Endothelial cell of umbilical vein (primary cell): Measurements from ENCODE around the gene PDPN. TPM values are rescaled to one million over a fixed set of nuclear protein-coding genes. Genes with fewer than 3 reads are reported as not detected.

Experiments
- BruUV-seq: library from RNA; stranded (reverse); fragments of 400-500 nt; replicated peaks from 2 replicates; lab custom pipeline; 2021; lab: Mats Ljungman, UMichigan
- CTCF ChIA-PET: fragments of 300-600, 350-600 bp; sonication (Branson Sonifier 250); formaldehyde crosslinking; loops from one replicate; lab custom pipeline; 2021; ENCODE audit warnings: antibody characterized with exemption, inconsistent platforms; lab: Charles Lee
- POLR2A ChIA-PET: fragments of 300-600, 350-600 bp; sonication (Branson Sonifier 250); formaldehyde crosslinking; loops from one replicate; lab custom pipeline; 2021; ENCODE audit warnings: antibody characterized with exemption, inconsistent platforms; lab: Charles Lee
- DNase-seq: peaks from one replicate; pipeline ENCODE4 v3.0.0-alpha.2; 2011; ENCODE audit warnings: low read depth, low spot score
- FAIRE-seq: peaks from 2 replicates; lab custom pipeline; 2011; peaks lifted over from hg19 to GRCh38; lab: Jason Lieb, UNC
- H2AFZ ChIP-seq: 2 replicates; pipeline ENCODE4 v1.6.0; 2012; ENCODE audit warnings: low read depth, low read length, control low read depth, inconsistent platforms
- H3K27ac ChIP-seq: 2 replicates; pipeline ENCODE4 v1.5.1; 2011; ENCODE audit warnings: low read depth, mild to moderate bottlenecking, control low read depth, low read length, moderate library complexity; ENCODE audit not compliant: insufficient read depth
- H3K27me3 ChIP-seq, 2 experiments: 2 replicates each; pipeline versions ENCODE4 v1.6.0 to v1.6.1; 2011; ENCODE audit warnings: low read length in 2 of 2, mixed read lengths in 1 of 2; ENCODE audit not compliant: control insufficient read depth in 2 of 2, insufficient read depth in 2 of 2
- H3K36me3 ChIP-seq, 2 experiments: 2 replicates in 1 of 2; 3 replicates in 1 of 2; pipeline ENCODE4 v1.5.1; 2011; ENCODE audit warnings: low read length in 2 of 2, mild to moderate bottlenecking in 1 of 2, moderate library complexity in 1 of 2; ENCODE audit not compliant: control insufficient read depth in 2 of 2, insufficient read depth in 2 of 2; ENCODE audit errors: extremely low read depth in 1 of 2
- H3K4me1 ChIP-seq: 3 replicates; pipeline ENCODE4 v1.5.1; 2011; ENCODE audit warnings: mild to moderate bottlenecking, low read length; ENCODE audit not compliant: control insufficient read depth, insufficient read depth; ENCODE audit errors: extremely low read depth
- H3K4me2 ChIP-seq: 2 replicates; pipeline ENCODE4 v1.6.1; 2011; ENCODE audit warnings: low read length, control low read depth, mixed read lengths; ENCODE audit not compliant: insufficient read depth
- H3K4me3 ChIP-seq, 3 experiments: fragments of 200-600 bp in 1 of 3; sonication (generic), shearing (Covaris generic) in 1 of 3; replicated peaks in 1 of 3; 2 replicates each; pipeline ENCODE4 v1.5.1; 2011 to 2016; ENCODE audit warnings: control low read depth in 3 of 3, low read length in 3 of 3, mild to moderate bottlenecking in 2 of 3, inconsistent platforms in 1 of 3, low read depth in 1 of 3, moderate library complexity in 1 of 3; ENCODE audit not compliant: insufficient read depth in 1 of 3
- H3K79me2 ChIP-seq: 2 replicates; pipeline ENCODE4 v1.6.0; 2012; ENCODE audit warnings: low read length, inconsistent platforms; ENCODE audit not compliant: control insufficient read depth, insufficient read depth
- H3K9ac ChIP-seq: replicated peaks from 2 replicates; pipeline ENCODE3; 2011; ENCODE audit warnings: low read length, control low read depth; ENCODE audit not compliant: insufficient read depth; ENCODE audit errors: extremely low read depth
- H3K9me1 ChIP-seq: replicated peaks from 3 replicates; pipeline ENCODE4 v1.6.0; 2011; ENCODE audit warnings: mild to moderate bottlenecking, low read length; ENCODE audit not compliant: control insufficient read depth, insufficient read depth; ENCODE audit errors: extremely low read depth
- H3K9me3 ChIP-seq: replicated peaks from 2 replicates; pipeline ENCODE4 v1.5.1; 2012; ENCODE audit warnings: low read length, inconsistent platforms; ENCODE audit not compliant: control insufficient read depth, insufficient read depth
- H4K20me1 ChIP-seq: replicated peaks from 2 replicates; pipeline ENCODE3; 2011; ENCODE audit warnings: mild to moderate bottlenecking, low read length; ENCODE audit not compliant: control insufficient read depth, insufficient read depth; ENCODE audit errors: extremely low read depth
- EZH2 ChIP-seq: IDR thresholded peaks from 2 replicates; pipeline ENCODE4 v1.6.1; 2012; ENCODE audit warnings: borderline replicate concordance, low read depth, mild to moderate bottlenecking, moderate library complexity, low read length, inconsistent platforms; ENCODE audit not compliant: severe bottlenecking
- FOS ChIP-seq: IDR thresholded peaks from 2 replicates; pipeline ENCODE4 v1.6.1; 2011; ENCODE audit warnings: mild to moderate bottlenecking, low read length, moderate library complexity, borderline replicate concordance; ENCODE audit not compliant: insufficient read depth
- GATA2 ChIP-seq: IDR thresholded peaks from 2 replicates; pipeline ENCODE4 v1.7.0; 2011; ENCODE audit warnings: low read depth, mild to moderate bottlenecking, moderate library complexity, mixed read lengths, low read length; ENCODE audit not compliant: insufficient read length, insufficient read depth
- JUN ChIP-seq: IDR thresholded peaks from 2 replicates; pipeline ENCODE4 v1.6.1; 2011; ENCODE audit warnings: borderline replicate concordance, low read depth; ENCODE audit not compliant: insufficient read length, insufficient read depth
- MYC ChIP-seq: IDR thresholded peaks from one replicate; pipeline ENCODE4 v1.6.1; 2011; ENCODE audit warnings: mild to moderate bottlenecking, low read depth, low read length
- POLR2A ChIP-seq: IDR thresholded peaks from 2 replicates; pipeline ENCODE4 v1.6.1; 2012; ENCODE audit warnings: low read depth, mild to moderate bottlenecking, control low read depth, low read length
- POLR2AphosphoS5 ChIP-seq: IDR thresholded peaks from 2 replicates; pipeline ENCODE4 v1.6.1; 2012; ENCODE audit warnings: low read depth, mild to moderate bottlenecking, control low read depth, low read length, moderate library complexity; ENCODE audit not compliant: insufficient read depth
- dilution Hi-C: fragments of 300-500 bp; cut with MboI; formaldehyde crosslinking; loops from one replicate; pipeline ENCODE4 v1.15.0; 2019; ENCODE audit warnings: low sequenced_read_pairs; ENCODE audit not compliant: extremely low pct_ligation_motif_present
- intact Hi-C: fragments of 100-400 bp; cut with micrococcal nuclease; formaldehyde crosslinking; loops from one replicate; pipeline ENCODE4 v1.10.0; 2022
- polyA plus RNA-seq, 4 experiments: library from polyadenylated mRNA; depleted of rRNA in 3 of 4; stranded (reverse) in 3 of 4; unstranded in 1 of 4; fragments of >200 nt; gene quantifications; 2 replicates each; pipeline versions ENCODE4 v1.2.1 to v1.2.3, GENCODE V29; 2011 to 2012; ENCODE audit warnings: missing spikeins in 1 of 4
- total RNA-seq: library from RNA; stranded (reverse); gene quantifications from 2 replicates; pipeline ENCODE4 v1.2.3, GENCODE V29; 2021
- TF ChIP-seq, protein P1 (sequence below), 2 donors: IDR thresholded peaks; 1 replicate in 1 of 2; 2 replicates in 1 of 2; pipeline ENCODE4 v1.5.1; 2011; ENCODE audit warnings: low read length in 2 of 2, mild to moderate bottlenecking in 2 of 2, moderate library complexity in 2 of 2, control low read depth in 1 of 2, inconsistent platforms in 1 of 2, low read depth in 1 of 2; ENCODE audit not compliant: insufficient read depth in 1 of 2; ENCODE audit errors: extremely low read depth in 1 of 2
- TF ChIP-seq, protein P2 (sequence below): IDR thresholded peaks from 2 replicates; pipeline ENCODE4 v1.6.1; 2011; ENCODE audit not compliant: insufficient read depth, insufficient read length

PDPN gene
- total and polyA plus RNA-seq, 2 donors (not counting 3 experiments of a cell fraction or from before 2014, with no cell fraction given) = not detected

DNA sequence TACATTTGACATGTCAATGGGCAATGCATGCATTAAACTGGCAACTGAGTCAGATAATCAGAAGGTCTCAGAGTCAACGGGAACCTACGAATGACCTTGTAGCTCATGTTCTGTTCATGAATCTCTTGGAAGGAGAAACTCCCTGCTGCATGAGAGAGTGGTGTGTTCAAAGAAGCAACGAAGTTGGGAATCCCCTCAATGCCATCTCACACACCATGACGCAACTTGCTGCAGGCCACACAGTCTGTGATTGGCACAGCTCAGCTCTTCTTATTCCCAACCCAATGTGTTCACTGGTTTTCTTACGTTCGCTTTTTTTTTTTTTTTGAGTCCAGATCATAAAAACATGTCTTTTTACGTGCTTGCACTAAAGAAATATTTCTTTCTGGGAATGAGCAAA is 62.9 kb downstream of the PDPN start:
- no peak overlapping the region for H3K27ac ChIP-seq
- intact Hi-C loops = no loop called here
- BruUV-seq = no TSS peak
- no peak overlapping the region for H3K4me3 ChIP-seq
- no peaks in the 10 kb centered on the region for H3K27me3 ChIP-seq
- FAIRE-seq (no peak), DNase-seq (no peak)
- ChIA-PET POLR2A (no interaction called here), CTCF (no interaction called here)
- H3K9me3 ChIP-seq = peaks cover 4% of the 10 kb centered on the region
- H3K9ac ChIP-seq = no peak overlapping the region
- no peak overlapping the region for H2AFZ ChIP-seq
- H3K4me1 ChIP-seq = no peaks in the 10 kb centered on the region
- H3K4me2 ChIP-seq = no peak overlapping the region
- no peaks in the 10 kb centered on the region for H4K20me1 ChIP-seq
- no peaks in the 10 kb centered on the region for H3K9me1 ChIP-seq
- dilution Hi-C loops = no loop called here
- no peak for TF ChIP-seq POLR2A
- TF ChIP-seq POLR2AphosphoS5 = no peak
- TF ChIP-seq, protein P1, sequence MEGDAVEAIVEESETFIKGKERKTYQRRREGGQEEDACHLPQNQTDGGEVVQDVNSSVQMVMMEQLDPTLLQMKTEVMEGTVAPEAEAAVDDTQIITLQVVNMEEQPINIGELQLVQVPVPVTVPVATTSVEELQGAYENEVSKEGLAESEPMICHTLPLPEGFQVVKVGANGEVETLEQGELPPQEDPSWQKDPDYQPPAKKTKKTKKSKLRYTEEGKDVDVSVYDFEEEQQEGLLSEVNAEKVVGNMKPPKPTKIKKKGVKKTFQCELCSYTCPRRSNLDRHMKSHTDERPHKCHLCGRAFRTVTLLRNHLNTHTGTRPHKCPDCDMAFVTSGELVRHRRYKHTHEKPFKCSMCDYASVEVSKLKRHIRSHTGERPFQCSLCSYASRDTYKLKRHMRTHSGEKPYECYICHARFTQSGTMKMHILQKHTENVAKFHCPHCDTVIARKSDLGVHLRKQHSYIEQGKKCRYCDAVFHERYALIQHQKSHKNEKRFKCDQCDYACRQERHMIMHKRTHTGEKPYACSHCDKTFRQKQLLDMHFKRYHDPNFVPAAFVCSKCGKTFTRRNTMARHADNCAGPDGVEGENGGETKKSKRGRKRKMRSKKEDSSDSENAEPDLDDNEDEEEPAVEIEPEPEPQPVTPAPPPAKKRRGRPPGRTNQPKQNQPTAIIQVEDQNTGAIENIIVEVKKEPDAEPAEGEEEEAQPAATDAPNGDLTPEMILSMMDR (IDR thresholded peaks at IDR 0.05; ENCODE audit: extremely low read depth in 1 of 2, insufficient read depth in 1 of 2, low read depth in 1 of 2, low read length in 2 of 2) = no peak
- no peak for TF ChIP-seq MYC
- no peak for TF ChIP-seq EZH2
- TF ChIP-seq, protein P2, sequence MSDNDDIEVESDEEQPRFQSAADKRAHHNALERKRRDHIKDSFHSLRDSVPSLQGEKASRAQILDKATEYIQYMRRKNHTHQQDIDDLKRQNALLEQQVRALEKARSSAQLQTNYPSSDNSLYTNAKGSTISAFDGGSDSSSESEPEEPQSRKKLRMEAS = no peak
- TF ChIP-seq GATA2 = no peak
- no peak for TF ChIP-seq FOS
- no peak for TF ChIP-seq JUN
- H3K79me2 ChIP-seq = no peaks in the 10 kb centered on the region
- H3K36me3 ChIP-seq = no peaks in the 10 kb centered on the region
